HepG2 (cell line): Measurements from ENCODE around the gene GPR62. TPM values are rescaled to one million over a fixed set of nuclear protein-coding genes. Genes with fewer than 3 reads are reported as not detected.

Source experiments
- ATAC-seq: fragments of 200-7000 bp; cut with Tn5 transposase; 3 replicates; pipeline ENCODE4 v1.9.1; 2020; ENCODE audit warnings: mild to moderate bottlenecking, moderate library complexity
- BruUV-seq: library from RNA; stranded (reverse); fragments of 400-500 nt; replicated peaks from 2 replicates; lab custom pipeline; 2021; lab: Mats Ljungman, UMichigan
- CTCF ChIA-PET: fragments of 300-600 bp; formaldehyde crosslinking; extraction: SDS; loops from one replicate; lab custom pipeline; 2021; ENCODE audit warnings: low total read pairs, inconsistent platforms, low intra/inter-chr PET ratio; lab: Yijun Ruan, JAX
- POLR2A ChIA-PET: fragments of 350-600 bp; sonication (Branson Sonifier 250); formaldehyde crosslinking; loops from one replicate; lab custom pipeline; 2020; ENCODE audit warnings: antibody characterized with exemption, inconsistent platforms; lab: Yijun Ruan, JAX
- DNase-seq: peaks from one replicate; pipeline ENCODE4 v3.0.0-alpha.2; 2015; ENCODE audit warnings: low spot score
- FAIRE-seq: peaks from 3 replicates; lab custom pipeline; 2011; peaks lifted over from hg19 to GRCh38; lab: Jason Lieb, UNC
- H2AFZ ChIP-seq: one replicate; pipeline ENCODE4 v1.6.1; 2011; ENCODE audit warnings: low read length, inconsistent platforms
- H3K27ac ChIP-seq: fragments of 300-600 bp; 3 replicates; pipeline ENCODE4 v1.8.0; 2011; ENCODE audit warnings: mixed run types, mild to moderate bottlenecking, mixed read lengths, low read length, inconsistent platforms; ENCODE audit not compliant: insufficient read depth; ENCODE audit errors: extremely low read length
- H3K27me3 ChIP-seq, 2 experiments: fragments of 200-600 bp in 1 of 2; 2 replicates in 1 of 2; 3 replicates in 1 of 2; pipeline versions ENCODE4 v1.6.0 to v1.8.0; 2011; ENCODE audit warnings: low read length in 2 of 2, mild to moderate bottlenecking in 2 of 2, moderate library complexity in 2 of 2, inconsistent platforms in 1 of 2; ENCODE audit not compliant: insufficient read depth in 2 of 2, control insufficient read depth in 1 of 2
- H3K36me3 ChIP-seq, 2 experiments: fragments of 200-600 bp in 1 of 2; replicated peaks in 1 of 2; 2 replicates in 1 of 2; 3 replicates in 1 of 2; pipeline versions ENCODE4 v1.5.1 to v1.8.0; 2011; ENCODE audit warnings: low read length in 2 of 2, inconsistent platforms in 1 of 2; ENCODE audit not compliant: insufficient read depth in 2 of 2, control insufficient read depth in 1 of 2
- H3K4me1 ChIP-seq: 2 replicates; pipeline ENCODE4 v1.5.1; 2012; ENCODE audit warnings: low read length, inconsistent platforms; ENCODE audit not compliant: insufficient read depth
- H3K4me2 ChIP-seq: 2 replicates; pipeline ENCODE4 v1.6.0; 2011; ENCODE audit warnings: low read depth, low read length, inconsistent platforms
- H3K4me3 ChIP-seq, 3 experiments: fragments of 200-600 bp in 1 of 3; sonication (generic), shearing (Covaris generic) in 1 of 3; replicated peaks in 1 of 3; 2 replicates each; pipeline ENCODE4 v1.5.1; 2011 to 2016; ENCODE audit warnings: low read length in 3 of 3, inconsistent platforms in 2 of 3, low read depth in 2 of 3, mild to moderate bottlenecking in 2 of 3, control low read depth in 1 of 3, mixed read lengths in 1 of 3; ENCODE audit not compliant: insufficient read depth in 1 of 3
- H3K79me2 ChIP-seq: one replicate; pipeline ENCODE4 v1.6.1; 2011; ENCODE audit warnings: low read length, inconsistent platforms; ENCODE audit not compliant: insufficient read depth
- H3K9ac ChIP-seq: 2 replicates; pipeline ENCODE4 v1.6.0; 2011; ENCODE audit warnings: mild to moderate bottlenecking, low read depth, low read length, inconsistent platforms; ENCODE audit not compliant: insufficient read depth
- H3K9me3 ChIP-seq: 2 replicates; pipeline ENCODE4 v1.5.1; 2012; ENCODE audit warnings: mild to moderate bottlenecking, low read length
- H4K20me1 ChIP-seq: 2 replicates; pipeline ENCODE4 v1.6.0; 2011; ENCODE audit warnings: inconsistent platforms, mild to moderate bottlenecking, low read length, moderate library complexity; ENCODE audit not compliant: insufficient read depth
- ARNT ChIP-seq: fragments of 450-650 bp; IDR thresholded peaks from 2 replicates; pipeline ENCODE4 v1.6.1; 2017
- GMEB2 ChIP-seq: IDR thresholded peaks from 2 replicates; pipeline ENCODE4 v1.6.1; 2016; ENCODE audit warnings: missing biosample characterization, missing genetic modification reagents, low read depth
- IRF2 ChIP-seq: IDR thresholded peaks from 2 replicates; pipeline ENCODE4 v1.6.1; 2018; ENCODE audit warnings: missing genetic modification reagents, missing compliant biosample characterization
- MAFG ChIP-seq: sonication (generic); formaldehyde crosslinking; IDR thresholded peaks from 2 replicates; pipeline ENCODE4 v1.5.1; 2020; ENCODE audit warnings: mild to moderate bottlenecking, missing genetic modification reagents
- NFIB ChIP-seq: sonication (generic); formaldehyde crosslinking; IDR thresholded peaks from 2 replicates; pipeline ENCODE4 v1.9.0; 2021; ENCODE audit warnings: missing genetic modification reagents, mild to moderate bottlenecking, borderline replicate concordance
- STAG1 ChIP-seq: sonication (generic); formaldehyde crosslinking; IDR thresholded peaks from 2 replicates; pipeline ENCODE4 v1.4.0; 2020; ENCODE audit warnings: missing genetic modification reagents
- TAF1 ChIP-seq: sonication (generic); formaldehyde crosslinking; IDR thresholded peaks from 2 replicates; pipeline ENCODE4 v1.4.0; 2020; ENCODE audit warnings: missing genetic modification reagents
- TEF ChIP-seq: sonication (generic); formaldehyde crosslinking; IDR thresholded peaks from 2 replicates; pipeline ENCODE4 v1.5.0; 2020; ENCODE audit warnings: missing genetic modification reagents
- TFDP2 ChIP-seq: sonication (generic); formaldehyde crosslinking; IDR thresholded peaks from 2 replicates; pipeline ENCODE4 v1.4.0; 2020; ENCODE audit warnings: missing genetic modification reagents
- ZBTB49 ChIP-seq: sonication (generic); formaldehyde crosslinking; IDR thresholded peaks from 2 replicates; pipeline ENCODE4 v1.4.0; 2020; ENCODE audit warnings: missing genetic modification reagents, borderline replicate concordance
- ZNF136 ChIP-seq: sonication (generic); formaldehyde crosslinking; IDR thresholded peaks from 2 replicates; pipeline ENCODE4 v1.8.1; 2022; ENCODE audit warnings: low read depth, mild to moderate bottlenecking, moderate library complexity, missing genetic modification reagents
- WGBS: methylation state at CpG from one replicate; pipeline ENCODE4 v1.1.6; 2017; ENCODE audit warnings: low lambda C conversion rate; 5-methylcytosine and 5-hydroxymethylcytosine counted together
- in situ Hi-C: cut with HindIII; loops from 2 replicates; pipeline ENCODE4 v1.10.0; 2017; ENCODE audit warnings: low pct_unique_long_range_greater_than_20kb; ENCODE audit not compliant: extremely low pct_ligation_motif_present
- intact Hi-C: fragments of 100-400 bp; cut with micrococcal nuclease; formaldehyde crosslinking; loops from one replicate; pipeline ENCODE4 v1.10.0; 2022; ENCODE audit not compliant: unreplicated experiment
- polyA plus RNA-seq, 8 experiments: library from polyadenylated mRNA; depleted of rRNA in 3 of 8; stranded (reverse) in 7 of 8; unstranded in 1 of 8; fragments of >200 nt; fragmentation: Illumina TruSeq in 4 of 8; extraction: Trizol in 4 of 8; gene quantifications; 2 replicates each; pipeline versions ENCODE4 v1.2.1 to v1.2.3, GENCODE V29; 2011 to 2016; ENCODE audit warnings: low read depth in 4 of 8, missing spikeins in 1 of 8, mixed read lengths in 1 of 8; ENCODE audit not compliant: insufficient read depth in 1 of 8
- total RNA-seq, 5 experiments: library from RNA; depleted of rRNA; stranded (reverse); fragments of >200 nt; fragmentation: Illumina TruSeq; extraction: Trizol; gene quantifications; 2 replicates each; pipeline ENCODE4 v1.2.3, GENCODE V29; 2016; ENCODE audit warnings: low read depth in 1 of 5
- TF ChIP-seq, protein P1 (sequence below): sonication (generic); formaldehyde crosslinking; IDR thresholded peaks from 2 replicates; pipeline ENCODE4 v1.4.0; 2020; ENCODE audit warnings: mild to moderate bottlenecking, missing genetic modification reagents, borderline replicate concordance

Gene GPR62
- total and polyA plus RNA-seq, 2 of the 13 experiments (the other 11 are each of a cell fraction or from before 2014, with no cell fraction given): not detected

DNA sequence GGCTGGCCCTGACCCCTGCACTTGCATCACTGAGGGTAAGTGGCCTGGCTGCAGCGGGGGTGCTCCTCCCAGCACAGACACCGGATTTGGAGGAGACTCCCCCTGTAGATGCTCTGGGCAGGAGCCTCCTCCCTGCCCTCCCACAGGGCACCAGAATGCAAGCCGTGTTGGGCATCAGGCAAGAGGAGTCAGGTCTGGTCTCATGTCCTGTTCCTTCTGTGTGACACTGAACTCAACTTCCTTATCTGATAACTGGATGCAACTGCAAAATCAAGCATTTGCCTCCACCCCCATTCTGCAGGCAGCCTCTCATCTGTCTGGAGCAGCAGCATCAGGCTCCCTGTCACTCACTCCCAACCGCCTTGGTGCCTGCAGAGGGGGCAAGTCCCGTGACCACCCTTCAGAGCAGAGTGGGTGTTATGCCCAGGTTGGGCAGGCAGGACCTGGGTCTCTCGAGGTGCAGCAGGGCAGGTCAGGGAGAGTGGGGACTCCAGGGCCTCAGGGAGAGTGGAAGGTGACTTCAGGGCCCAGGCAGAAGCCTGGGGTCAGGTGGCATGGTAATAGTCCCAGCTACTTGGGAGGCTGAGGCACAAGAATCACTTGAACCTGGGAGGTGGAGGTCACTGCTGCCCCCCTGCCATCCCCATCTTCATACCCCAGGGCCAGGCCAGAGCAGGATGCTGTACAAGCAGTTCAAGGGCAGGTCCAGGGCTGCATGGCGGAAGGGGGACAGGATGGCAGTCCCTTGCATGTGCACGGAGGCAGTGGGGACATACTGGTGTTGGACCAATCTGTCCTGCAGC, 51.0 kb downstream of the GPR62 start:
- Histone ChIP-seq H4K20me1 (no peaks in the 10 kb centered on the region), H3K9me3 (no peaks in the 10 kb centered on the region), H3K4me2 (peak overlapping the region; percentile 62), H3K27ac (no peak overlapping the region), H3K27me3 (peaks cover 0 to 45% of the 10 kb centered on the region in 2 experiments; a peak in 3 of 5 replicates), H2AFZ (no peak overlapping the region), H3K36me3 (no peaks in the 10 kb centered on the region), H3K4me3 (peak overlapping the region in 1 of 3 experiments; percentile 42; a peak in 1 of 6 replicates), H3K79me2 (no peaks in the 10 kb centered on the region), H3K9ac (no peak overlapping the region), H3K4me1 (peaks cover 31% of the 10 kb centered on the region)
- FAIRE-seq: no peak
- DNase-seq: no peak
- ChIA-PET POLR2A (interaction anchor here (1.1 to 2.0 kb wide), 2 partner anchors 27 to 47 kb away, joined by 4 to 7 read pairs; no protein-coding TSS in a partner anchor), CTCF (interaction anchor here (9.0 kb wide), 1 partner anchor 138 kb away, joined by 110 read pairs; no protein-coding TSS in a partner anchor)
- WGBS: 18% methylated on average over 5 of the region's 8 CpGs
- no peak for TF ChIP-seq STAG1
- no peak for TF ChIP-seq ARNT
- no peak for TF ChIP-seq TAF1 (CRISPR knock-in tag)
- TF ChIP-seq TFDP2 (CRISPR knock-in tag): no peak
- TF ChIP-seq, protein P1, sequence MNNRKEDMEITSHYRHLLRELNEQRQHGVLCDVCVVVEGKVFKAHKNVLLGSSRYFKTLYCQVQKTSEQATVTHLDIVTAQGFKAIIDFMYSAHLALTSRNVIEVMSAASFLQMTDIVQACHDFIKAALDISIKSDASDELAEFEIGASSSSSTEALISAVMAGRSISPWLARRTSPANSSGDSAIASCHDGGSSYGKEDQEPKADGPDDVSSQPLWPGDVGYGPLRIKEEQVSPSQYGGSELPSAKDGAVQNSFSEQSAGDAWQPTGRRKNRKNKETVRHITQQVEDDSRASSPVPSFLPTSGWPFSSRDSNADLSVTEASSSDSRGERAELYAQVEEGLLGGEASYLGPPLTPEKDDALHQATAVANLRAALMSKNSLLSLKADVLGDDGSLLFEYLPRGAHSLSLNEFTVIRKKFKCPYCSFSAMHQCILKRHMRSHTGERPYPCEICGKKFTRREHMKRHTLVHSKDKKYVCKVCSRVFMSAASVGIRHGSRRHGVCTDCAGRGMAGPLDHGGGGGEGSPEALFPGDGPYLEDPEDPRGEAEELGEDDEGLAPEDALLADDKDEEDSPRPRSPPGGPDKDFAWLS (CRISPR knock-in tag): no peak
- TF ChIP-seq ZNF136 (CRISPR knock-in tag): no peak
- TF ChIP-seq ZBTB49 (CRISPR knock-in tag): no peak
- no peak for TF ChIP-seq NFIB (CRISPR knock-in tag)
- no peak for TF ChIP-seq TEF
- TF ChIP-seq IRF2 (CRISPR knock-in tag): no peak
- TF ChIP-seq GMEB2 (CRISPR knock-in tag): no peak
- no peak for TF ChIP-seq MAFG (CRISPR knock-in tag)
- intact Hi-C loops (no loop called here), in situ Hi-C loops (no loop called here)
- BruUV-seq: no TSS peak
- ATAC-seq: no peak
